Mucosa of descending colon (tissue), 3 donors: ENCODE data around the gene FANCM. TPM values are rescaled to one million over a fixed set of nuclear protein-coding genes. Genes with fewer than 3 reads are reported as not detected.
"Not testable (repeated sequence)": the region's sequence is repeated elsewhere in the genome, so short reads cannot be mapped to it uniquely, and the experiment has no call there.

Source experiments
- ATAC-seq: fragments of 200-7000 bp; cut with Tn5 transposase; one replicate; pipeline ENCODE4 v1.9.1; 2020; ENCODE audit warnings: mild to moderate bottlenecking, moderate library complexity
- DNase-seq, 3 donors: peaks; one replicate each; pipeline ENCODE4 v3.0.0-alpha.2; 2020
- H3K36me3 ChIP-seq: fragments of 200-600 bp; one replicate; pipeline ENCODE4 v1.8.0; 2021; ENCODE audit warnings: low read depth, mild to moderate bottlenecking
- H3K4me1 ChIP-seq: fragments of 200-600 bp; one replicate; pipeline ENCODE4 v1.8.0; 2021; ENCODE audit warnings: low read depth, mild to moderate bottlenecking
- H3K4me3 ChIP-seq: fragments of 200-600 bp; one replicate; pipeline ENCODE4 v1.8.0; 2021; ENCODE audit warnings: mild to moderate bottlenecking
- H3K9me3 ChIP-seq: fragments of 200-600 bp; one replicate; pipeline ENCODE4 v1.8.0; 2021; ENCODE audit warnings: mild to moderate bottlenecking
- CTCF ChIP-seq: fragments of 200-600 bp; IDR thresholded peaks from one replicate; pipeline ENCODE4 v1.8.0; 2022; ENCODE audit warnings: antibody characterized with exemption, mild to moderate bottlenecking
- intact Hi-C, 2 donors: fragments of 100-400 bp; cut with DNase I in 1 of 2; cut with micrococcal nuclease in 1 of 2; formaldehyde crosslinking; loops; one replicate each; pipeline versions ENCODE4 v1.11.0 to v1.11.1; 2022; cut with DNase I, micrococcal nuclease
- total RNA-seq, 3 donors: library from RNA; stranded (reverse); fragmentation: NEBNext Ultra II Directional in 2 of 3; extraction: Animal tissue kit (Norgen Biotek cat#: 25700) in 2 of 3; gene quantifications; one replicate each; pipeline versions ENCODE4 v1.2.1 to v1.2.4, GENCODE V29; 2021 to 2023
- donor health status: DM: no; HTN: no; CAD: no; lungs with moderate emphysema.
- donor health status: DM: no; HTN: no; CAD: no.
- donor health status: DM: no; HTN: yes; CAD: no.

The FANCM gene
- total RNA-seq, 3 donors from 2014 or later = 3.2 to 5.7 (median 3.6) TPM

GRCh38 chr14:45134051-45134958 is 1.4 kb upstream of the FANCM start, which contains the start of gene FKBP3:
FKBP3 (minus strand) TSS chr14:45134481; CDS start chr14:45134456, 25 bp downstream.
- peak; percentile 96 for ATAC-seq
- peak; percentile 96 to 97 (median 97) for DNase-seq
- Histone ChIP-seq H3K4me3 (peak within 1 kb of the TSS; percentile 41), H3K36me3 (no peaks in the 10 kb centered on the region), H3K4me1 (peaks cover 13% of the 10 kb centered on the region), H3K9me3 (no peaks in the 10 kb centered on the region)
- intact Hi-C loops = no loop called here
- no peak for TF ChIP-seq CTCF

- TF ChIP-seq CTCF = no peak
- H3K4me3 ChIP-seq = peak overlapping the region; percentile 41
- intact Hi-C loops = no loop called here
- H3K36me3 ChIP-seq = no peaks in the 10 kb centered on the region
- peak in 1 of 3 donors; percentile 16 for DNase-seq
- H3K9me3 ChIP-seq = no peaks in the 10 kb centered on the region
- H3K4me1 ChIP-seq = peaks cover 13% of the 10 kb centered on the region
- no peak for ATAC-seq
Observed at GRCh38 chr14:45135156-45135555, 574 bp upstream of the FANCM start.

GRCh38 chr14:45136399-45136798 is 669 bp downstream of the FANCM start:
- DNase-seq = no peak
- Histone ChIP-seq H3K9me3 (no peaks in the 10 kb centered on the region), H3K4me1 (peaks cover 13% of the 10 kb centered on the region), H3K36me3 (no peaks in the 10 kb centered on the region), H3K4me3 (peak overlapping the region; percentile 41)
- TF ChIP-seq CTCF = no peak
- ATAC-seq = no peak
- intact Hi-C loops = no loop called here

GRCh38 chr14:45140661-45141187 is 5.0 kb downstream of the FANCM start:
- ATAC-seq (no peak), DNase-seq (no peak)
- H3K9me3 ChIP-seq = no peaks in the 10 kb centered on the region
- H3K36me3 ChIP-seq = no peaks in the 10 kb centered on the region
- no peak for TF ChIP-seq CTCF
- intact Hi-C loops = no loop called here
- H3K4me3 ChIP-seq = no peak overlapping the region
- peaks cover 13% of the 10 kb centered on the region for H3K4me1 ChIP-seq

DNA sequence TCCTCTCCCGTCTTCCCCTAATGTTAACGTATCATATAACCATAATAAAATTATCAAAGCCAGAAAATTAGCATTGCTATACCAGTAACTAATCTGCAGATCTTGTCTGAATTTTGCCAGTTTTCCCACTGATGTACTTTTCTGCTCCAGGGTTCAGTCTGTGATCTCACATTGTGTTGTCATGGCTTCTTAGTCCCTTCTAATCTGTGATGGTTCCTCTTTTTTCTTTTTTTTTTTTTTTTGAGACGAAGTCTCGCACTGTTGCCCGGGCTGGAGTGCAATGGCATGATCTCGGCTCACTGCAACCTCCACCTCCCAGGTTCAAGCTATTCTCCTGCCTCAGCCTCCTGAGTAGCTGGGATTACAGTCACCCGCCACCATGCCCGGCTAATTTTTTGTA is 6.4 kb downstream of the FANCM start:
- DNase-seq, ATAC-seq, H3K36me3 ChIP-seq, intact Hi-C loops, H3K4me3 ChIP-seq, H3K4me1 ChIP-seq, H3K9me3 ChIP-seq: not testable (repeated sequence)

GRCh38 chr14:45144658-45145057 is 8.9 kb downstream of the FANCM start:
- no peak for DNase-seq
- no peak for ATAC-seq
- intact Hi-C loops = no loop called here
- Histone ChIP-seq H3K9me3 (no peaks in the 10 kb centered on the region), H3K4me3 (no peak overlapping the region), H3K4me1 (no peaks in the 10 kb centered on the region), H3K36me3 (no peaks in the 10 kb centered on the region)
- no peak for TF ChIP-seq CTCF
